A549 (cell line): ENCODE results near the gene PLXNB3. TPM values are rescaled to one million over a fixed set of nuclear protein-coding genes. Genes with fewer than 3 reads are reported as not detected.

ENCODE experiments used
- ATAC-seq, 2 experiments: fragments of 200-7000 bp in 1 of 2; fragments of >200 bp in 1 of 2; cut with Nextera tagmentation in 1 of 2; cut with Tn5 transposase in 1 of 2; 3 replicates each; pipeline versions ENCODE4 v1.8.0 to v1.9.1; 2018 to 2020; ENCODE audit warnings: mild to moderate bottlenecking in 1 of 2, moderate library complexity in 1 of 2
- CTCF ChIA-PET: fragments of 300-600 bp; sonication (Branson Sonifier 250); formaldehyde crosslinking; extraction: SDS; loops from one replicate; lab custom pipeline; 2021; ENCODE audit warnings: antibody characterized with exemption, inconsistent platforms; lab: Yijun Ruan, JAX
- POLR2A ChIA-PET: fragments of 350-600 bp; formaldehyde crosslinking; extraction: SDS; loops from one replicate; lab custom pipeline; 2021; ENCODE audit warnings: antibody characterized with exemption, inconsistent platforms; lab: Yijun Ruan, JAX
- DNase-seq, 2 experiments: peaks; one replicate each; pipeline versions ENCODE4 v3.0.0 to v3.0.0-alpha.2; 2011 to 2016; ENCODE audit warnings: low read depth in 1 of 2, low spot score in 1 of 2
- FAIRE-seq: peaks from 2 replicates; lab custom pipeline; 2011; peaks lifted over from hg19 to GRCh38; lab: Jason Lieb, UNC
- H3K27ac ChIP-seq, 2 experiments: fragments of >200 bp; sonication (Bioruptor Twin); formaldehyde crosslinking; 3 replicates each; pipeline ENCODE4 v1.5.1; 2016 to 2017
- H3K4me1 ChIP-seq: fragments of >200 bp; sonication (Bioruptor Twin); formaldehyde crosslinking; 3 replicates; pipeline ENCODE4 v1.6.1; 2016
- H3K4me2 ChIP-seq: fragments of >200 bp; sonication (Bioruptor Twin); formaldehyde crosslinking; 3 replicates; pipeline ENCODE4 v1.6.1; 2016
- H3K4me3 ChIP-seq: fragments of >200 bp; sonication (Bioruptor Twin); formaldehyde crosslinking; 3 replicates; pipeline ENCODE4 v1.5.1; 2016
- H3K9me3 ChIP-seq: fragments of >200 bp; sonication (Bioruptor Twin); formaldehyde crosslinking; 3 replicates; pipeline ENCODE4 v1.6.1; 2016
- BHLHE40 ChIP-seq: IDR thresholded peaks from 2 replicates; pipeline ENCODE4 v1.6.1; 2012; ENCODE audit warnings: low read depth, low read length, inconsistent platforms
- CBX2 ChIP-seq: fragments of 200-600 bp; sonication (generic); IDR thresholded peaks from 2 replicates; pipeline ENCODE4 v1.6.1; 2016; ENCODE audit warnings: low read depth, mild to moderate bottlenecking, borderline replicate concordance
- CEBPB ChIP-seq, 2 experiments: fragments of >200 bp in 1 of 2; sonication (Bioruptor Twin) in 1 of 2; formaldehyde crosslinking in 1 of 2; IDR thresholded peaks; 2 replicates each; pipeline ENCODE4 v1.6.1; 2012 to 2016
- E2F6 ChIP-seq: IDR thresholded peaks from 2 replicates; pipeline ENCODE4 v1.6.1; 2012; ENCODE audit warnings: low read depth, borderline replicate concordance
- EHF ChIP-seq: fragments of 250-450 bp; sonication (Bioruptor Pico); IDR thresholded peaks from 2 replicates; pipeline ENCODE4 v1.5.0; 2020; ENCODE audit warnings: mild to moderate bottlenecking
- FOSL2 ChIP-seq, 2 experiments: fragments of 450-650 bp in 1 of 2; fragments of >200 bp in 1 of 2; sonication (Bioruptor Twin) in 1 of 2; formaldehyde crosslinking; IDR thresholded peaks; 2 replicates each; pipeline versions ENCODE4 v1.5.0 to v1.6.1; 2016 to 2020; ENCODE audit warnings: mild to moderate bottlenecking in 1 of 2, moderate library complexity in 1 of 2
- FOXS1 ChIP-seq: fragments of 250-450 bp; sonication (Bioruptor Pico); IDR thresholded peaks from 2 replicates; pipeline ENCODE4 v1.5.0; 2020; ENCODE audit warnings: mild to moderate bottlenecking, moderate library complexity
- HDAC2 ChIP-seq: fragments of 200-600 bp; sonication (generic); IDR thresholded peaks from 2 replicates; pipeline ENCODE4 v1.6.1; 2016
- HOXA7 ChIP-seq: fragments of 250-450 bp; sonication (Bioruptor Pico); IDR thresholded peaks from 2 replicates; pipeline ENCODE4 v1.5.0; 2020; ENCODE audit warnings: mild to moderate bottlenecking, moderate library complexity
- JUNB ChIP-seq: fragments of >200 bp; sonication (Bioruptor Twin); formaldehyde crosslinking; IDR thresholded peaks from 2 replicates; pipeline ENCODE4 v1.6.1; 2016
- KDM1A ChIP-seq: fragments of 200-600 bp; sonication (generic); IDR thresholded peaks from 2 replicates; pipeline ENCODE4 v1.6.1; 2016; ENCODE audit warnings: low read depth, mild to moderate bottlenecking
- KDM5A ChIP-seq: fragments of 200-600 bp; sonication (generic); IDR thresholded peaks from 2 replicates; pipeline ENCODE4 v1.6.1; 2016; ENCODE audit warnings: antibody characterized with exemption, mild to moderate bottlenecking
- POLR2AphosphoS2 ChIP-seq: conservative IDR thresholded peaks from 2 replicates; pipeline ENCODE4 v1.6.1; 2012; ENCODE audit warnings: low read length, improper control_type of control experiment, inconsistent platforms
- RARB ChIP-seq: fragments of 250-450 bp; sonication (Bioruptor Pico); IDR thresholded peaks from 2 replicates; pipeline ENCODE4 v1.8.0; 2021; ENCODE audit warnings: mild to moderate bottlenecking, moderate library complexity
- RFX5 ChIP-seq: fragments of 450-650 bp; IDR thresholded peaks from 2 replicates; pipeline ENCODE4 v1.7.1; 2014; ENCODE audit warnings: antibody characterized with exemption, mild to moderate bottlenecking, moderate library complexity
- RNF2 ChIP-seq: fragments of 200-600 bp; sonication (generic); IDR thresholded peaks from 2 replicates; pipeline ENCODE4 v1.6.1; 2016; ENCODE audit warnings: low read depth, mild to moderate bottlenecking, antibody characterized with exemption, moderate library complexity, borderline replicate concordance
- SMC3 ChIP-seq: fragments of >200 bp; sonication (Bioruptor Twin); formaldehyde crosslinking; IDR thresholded peaks from 3 replicates; pipeline ENCODE4 v1.6.1; 2018; ENCODE audit warnings: inconsistent platforms
- SREBF2 ChIP-seq: fragments of 450-650 bp; IDR thresholded peaks from 2 replicates; pipeline ENCODE4 v1.6.1; 2014; ENCODE audit warnings: mild to moderate bottlenecking, moderate library complexity
- ZC3H11A ChIP-seq: fragments of 450-650 bp; IDR thresholded peaks from 2 replicates; pipeline ENCODE4 v1.6.1; 2014; ENCODE audit warnings: antibody characterized with exemption, mild to moderate bottlenecking
- ZFP36 ChIP-seq: fragments of 450-650 bp; IDR thresholded peaks from 2 replicates; pipeline ENCODE4 v1.6.1; 2014; ENCODE audit warnings: borderline replicate concordance; ENCODE audit not compliant: partially characterized antibody
- WGBS: methylation state at CpG from one replicate; pipeline ENCODE4 v1.1.6; 2017; ENCODE audit errors: missing lambda C conversion rate; 5-methylcytosine and 5-hydroxymethylcytosine counted together
- polyA plus RNA-seq, 4 experiments: library from polyadenylated mRNA; depleted of rRNA in 3 of 4; stranded (reverse); fragments of >200 nt; fragmentation: RNase III in 1 of 4; extraction: RNeasy Plus Mini Kit Qiagen cat#74134 plus additional on column Dnase treatment in 1 of 4; gene quantifications; 2 replicates in 3 of 4; 3 replicates in 1 of 4; pipeline ENCODE4 v1.2.3, GENCODE V29; 2011 to 2017
- TF ChIP-seq, protein P1 (sequence below): fragments of 250-450 bp; sonication (Bioruptor Pico); IDR thresholded peaks from 2 replicates; pipeline ENCODE4 v1.5.0; 2021; ENCODE audit warnings: mild to moderate bottlenecking, moderate library complexity, borderline replicate concordance
- TF ChIP-seq, protein P2 (sequence below): fragments of >200 bp; sonication (Bioruptor Twin); formaldehyde crosslinking; IDR thresholded peaks from 3 replicates; pipeline ENCODE4 v1.6.1; 2016

PLXNB3 gene
- polyA plus RNA-seq, 2 of the 4 experiments (the other 2 are of a cell fraction): 1.1 to 2.5 TPM

DNA sequence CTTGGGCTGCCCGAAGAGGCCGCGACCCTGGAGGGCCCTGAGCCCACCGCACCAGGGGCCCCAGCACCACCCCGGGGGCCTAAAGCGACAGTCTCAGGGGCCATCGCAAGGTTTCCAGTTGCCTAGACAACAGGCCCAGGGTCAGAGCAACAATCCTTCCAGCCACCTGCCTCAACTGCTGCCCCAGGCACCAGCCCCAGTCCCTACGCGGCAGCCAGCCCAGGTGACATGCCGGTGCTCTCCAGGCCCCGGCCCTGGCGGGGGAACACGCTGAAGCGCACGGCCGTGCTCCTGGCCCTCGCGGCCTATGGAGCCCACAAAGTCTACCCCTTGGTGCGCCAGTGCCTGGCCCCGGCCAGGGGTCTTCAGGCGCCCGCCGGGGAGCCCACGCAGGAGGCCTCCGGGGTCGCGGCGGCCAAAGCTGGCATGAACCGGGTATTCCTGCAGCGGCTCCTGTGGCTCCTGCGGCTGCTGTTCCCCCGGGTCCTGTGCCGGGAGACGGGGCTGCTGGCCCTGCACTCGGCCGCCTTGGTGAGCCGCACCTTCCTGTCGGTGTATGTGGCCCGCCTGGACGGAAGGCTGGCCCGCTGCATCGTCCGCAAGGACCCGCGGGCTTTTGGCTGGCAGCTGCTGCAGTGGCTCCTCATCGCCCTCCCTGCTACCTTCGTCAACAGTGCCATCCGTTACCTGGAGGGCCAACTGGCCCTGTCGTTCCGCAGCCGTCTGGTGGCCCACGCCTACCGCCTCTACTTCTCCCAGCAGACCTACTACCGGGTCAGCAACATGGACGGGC lies 38.8 kb upstream of the PLXNB3 start:
- Histone ChIP-seq H3K27ac (peak overlapping the region; percentile 97), H3K9me3 (no peaks in the 10 kb centered on the region), H3K4me2 (peak overlapping the region; percentile 86), H3K4me1 (peaks cover 25% of the 10 kb centered on the region), H3K4me3 (peak overlapping the region; percentile 93)
- POLR2A ChIA-PET: no interaction called here
- FAIRE-seq (no peak), ATAC-seq (peak in 1 of 2 experiments; percentile 0; a peak in 2 of 6 replicates), DNase-seq (no peak)
- no peak for TF ChIP-seq HDAC2
- no peak for TF ChIP-seq CBX2
- no peak for TF ChIP-seq RNF2
- no peak for TF ChIP-seq BHLHE40
- TF ChIP-seq HOXA7 (CRISPR knock-in tag): no peak
- TF ChIP-seq FOXS1 (CRISPR knock-in tag): no peak
- no peak for TF ChIP-seq KDM5A
- TF ChIP-seq CEBPB (IDR thresholded peaks at IDR 0.05): no peak
- TF ChIP-seq RARB (CRISPR knock-in tag): no peak
- TF ChIP-seq RFX5: no peak
- TF ChIP-seq SMC3: no peak
- TF ChIP-seq, protein P1, sequence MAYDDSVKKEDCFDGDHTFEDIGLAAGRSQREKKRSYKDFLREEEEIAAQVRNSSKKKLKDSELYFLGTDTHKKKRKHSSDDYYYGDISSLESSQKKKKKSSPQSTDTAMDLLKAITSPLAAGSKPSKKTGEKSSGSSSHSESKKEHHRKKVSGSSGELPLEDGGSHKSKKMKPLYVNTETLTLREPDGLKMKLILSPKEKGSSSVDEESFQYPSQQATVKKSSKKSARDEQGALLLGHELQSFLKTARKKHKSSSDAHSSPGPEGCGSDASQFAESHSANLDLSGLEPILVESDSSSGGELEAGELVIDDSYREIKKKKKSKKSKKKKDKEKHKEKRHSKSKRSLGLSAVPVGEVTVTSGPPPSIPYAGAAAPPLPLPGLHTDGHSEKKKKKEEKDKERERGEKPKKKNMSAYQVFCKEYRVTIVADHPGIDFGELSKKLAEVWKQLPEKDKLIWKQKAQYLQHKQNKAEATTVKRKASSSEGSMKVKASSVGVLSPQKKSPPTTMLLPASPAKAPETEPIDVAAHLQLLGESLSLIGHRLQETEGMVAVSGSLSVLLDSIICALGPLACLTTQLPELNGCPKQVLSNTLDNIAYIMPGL (CRISPR knock-in tag): no peak
- no peak for TF ChIP-seq POLR2AphosphoS2
- TF ChIP-seq EHF (CRISPR knock-in tag): no peak
- no peak for TF ChIP-seq ZFP36
- TF ChIP-seq FOSL2 (IDR thresholded peaks at IDR 0.05): no peak
- TF ChIP-seq FOSL2 (CRISPR knock-in tag; IDR thresholded peaks at IDR 0.05): no peak
- no peak for TF ChIP-seq E2F6
- TF ChIP-seq JUNB: no peak
- CTCF ChIA-PET: no interaction called here
- WGBS: 95% methylated on average over 15 of the region's 55 CpGs

- ATAC-seq: no peak
- CTCF ChIA-PET: interaction anchor here (0.8 to 1.5 kb wide), 3 partner anchors 18 to 56 kb away, joined by 3 to 6 read pairs (median 3); partner anchors contain the start of genes PLXNB3 and SRPK3
- H3K4me2 ChIP-seq: no peak overlapping the region
- H3K9me3 ChIP-seq: no peaks in the 10 kb centered on the region
- WGBS: 97% methylated on average over 9 of the region's 35 CpGs
- FAIRE-seq: no peak
- TF ChIP-seq ZC3H11A: no peak
- TF ChIP-seq KDM1A: no peak
- no peak for TF ChIP-seq RNF2
- TF ChIP-seq, protein P2, sequence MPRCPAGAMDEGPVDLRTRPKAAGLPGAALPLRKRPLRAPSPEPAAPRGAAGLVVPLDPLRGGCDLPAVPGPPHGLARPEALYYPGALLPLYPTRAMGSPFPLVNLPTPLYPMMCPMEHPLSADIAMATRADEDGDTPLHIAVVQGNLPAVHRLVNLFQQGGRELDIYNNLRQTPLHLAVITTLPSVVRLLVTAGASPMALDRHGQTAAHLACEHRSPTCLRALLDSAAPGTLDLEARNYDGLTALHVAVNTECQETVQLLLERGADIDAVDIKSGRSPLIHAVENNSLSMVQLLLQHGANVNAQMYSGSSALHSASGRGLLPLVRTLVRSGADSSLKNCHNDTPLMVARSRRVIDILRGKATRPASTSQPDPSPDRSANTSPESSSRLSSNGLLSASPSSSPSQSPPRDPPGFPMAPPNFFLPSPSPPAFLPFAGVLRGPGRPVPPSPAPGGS: no peak
- TF ChIP-seq SREBF2: no peak
- no peak for TF ChIP-seq HOXA7 (CRISPR knock-in tag)
- TF ChIP-seq, all 56 proteins: peak for 0
- Histone ChIP-seq H3K27ac (peak overlapping the region in 1 of 2 experiments; percentile 84; a peak in 3 of 6 replicates), H3K4me3 (no peak overlapping the region), H3K4me1 (peaks cover 25% of the 10 kb centered on the region)
- DNase-seq: no peak
- POLR2A ChIA-PET: no interaction called here
Observed at GRCh38 chrX:153725832-153726285, 38.2 kb upstream of the PLXNB3 start.
